IMR-90 (cell line): ENCODE measurements around the gene TNP1. TPM values are rescaled to one million over a fixed set of nuclear protein-coding genes. Genes with fewer than 3 reads are reported as not detected.

Experiments used
- ATAC-seq: fragments of 200-7000 bp; cut with Tn5 transposase; 2 replicates; pipeline ENCODE4 v1.9.1; 2020; ENCODE audit warnings: low read depth, mild to moderate bottlenecking, moderate library complexity
- BruUV-seq: library from RNA; stranded (reverse); fragments of 400-500 nt; replicated peaks from 2 replicates; lab custom pipeline; 2021; lab: Mats Ljungman, UMichigan
- CTCF ChIA-PET: fragments of 300-600 bp; formaldehyde crosslinking; extraction: SDS; loops from one replicate; lab custom pipeline; 2021; ENCODE audit warnings: antibody characterized with exemption; lab: Yijun Ruan, JAX
- POLR2A ChIA-PET: fragments of 300-600 bp; sonication (Branson Sonifier 250); formaldehyde crosslinking; loops from one replicate; lab custom pipeline; 2022; ENCODE audit warnings: antibody characterized with exemption; ENCODE audit not compliant: unreplicated experiment; lab: Charles Lee
- DNase-seq: peaks from one replicate; pipeline ENCODE4 v3.0.0; 2013
- H2AFZ ChIP-seq: replicated peaks from 2 replicates; pipeline ENCODE3; 2013; ENCODE audit warnings: low read length, mild to moderate bottlenecking; ENCODE audit not compliant: poor library complexity
- H2AK5ac ChIP-seq: 2 replicates; pipeline ENCODE4 v1.6.1; 2013; ENCODE audit warnings: low read depth, low read length, inconsistent platforms
- H2AK9ac ChIP-seq: replicated peaks from 2 replicates; pipeline ENCODE3; 2013; ENCODE audit warnings: mild to moderate bottlenecking, low read depth, low read length, moderate library complexity; ENCODE audit not compliant: poor library complexity
- H2BK120ac ChIP-seq: 2 replicates; pipeline ENCODE4 v1.6.1; 2013; ENCODE audit warnings: low read depth, low read length, inconsistent platforms
- H2BK15ac ChIP-seq: 3 replicates; pipeline ENCODE4 v1.6.1; 2013; ENCODE audit warnings: low read depth, low read length, inconsistent platforms
- H2BK20ac ChIP-seq: 2 replicates; pipeline ENCODE4 v1.6.1; 2013; ENCODE audit warnings: low read depth, mild to moderate bottlenecking, inconsistent platforms, low read length, moderate library complexity
- H2BK5ac ChIP-seq: 2 replicates; pipeline ENCODE4 v1.6.1; 2013; ENCODE audit warnings: mild to moderate bottlenecking, low read depth, low read length, inconsistent platforms; ENCODE audit not compliant: poor library complexity, severe bottlenecking
- H3K14ac ChIP-seq: replicated peaks from 2 replicates; pipeline ENCODE4 v1.6.1; 2013; ENCODE audit warnings: low read depth, low read length, inconsistent platforms
- H3K18ac ChIP-seq: 2 replicates; pipeline ENCODE4 v1.6.1; 2013; ENCODE audit warnings: low read depth, low read length, control low read depth
- H3K23ac ChIP-seq: 2 replicates; pipeline ENCODE4 v1.6.1; 2013; ENCODE audit warnings: low read depth, low read length, inconsistent platforms
- H3K27ac ChIP-seq: 2 replicates; pipeline ENCODE4 v1.5.1; 2013; ENCODE audit warnings: mild to moderate bottlenecking, control low read depth, low read length; ENCODE audit not compliant: insufficient read depth
- H3K27me3 ChIP-seq: 2 replicates; pipeline ENCODE4 v1.6.1; 2013; ENCODE audit warnings: low read length; ENCODE audit not compliant: control insufficient read depth, insufficient read depth
- H3K36me3 ChIP-seq: 2 replicates; pipeline ENCODE4 v1.6.1; 2013; ENCODE audit warnings: low read length, mixed read lengths; ENCODE audit not compliant: control insufficient read depth, insufficient read depth
- H3K4ac ChIP-seq: 2 replicates; pipeline ENCODE4 v1.6.1; 2013; ENCODE audit warnings: low read depth, low read length, inconsistent platforms
- H3K4me1 ChIP-seq: 2 replicates; pipeline ENCODE4 v1.6.1; 2013; ENCODE audit warnings: low read length, mixed read lengths; ENCODE audit not compliant: control insufficient read depth, insufficient read depth
- H3K4me2 ChIP-seq: 2 replicates; pipeline ENCODE4 v1.6.1; 2013; ENCODE audit warnings: low read depth, mild to moderate bottlenecking, control low read depth, low read length, moderate library complexity
- H3K4me3 ChIP-seq: 2 replicates; pipeline ENCODE4 v1.5.1; 2013; ENCODE audit warnings: low read depth, mild to moderate bottlenecking, control low read depth, low read length, moderate library complexity; ENCODE audit not compliant: insufficient read depth
- H3K56ac ChIP-seq: 2 replicates; pipeline ENCODE4 v1.6.1; 2013; ENCODE audit warnings: low read length, inconsistent platforms; ENCODE audit not compliant: insufficient read depth; ENCODE audit errors: extremely low read depth
- H3K79me1 ChIP-seq, 2 experiments: 2 replicates each; pipeline ENCODE4 v1.6.1; 2013; ENCODE audit warnings: low read length in 2 of 2, inconsistent platforms in 1 of 2, low read depth in 1 of 2
- H3K9ac ChIP-seq: 2 replicates; pipeline ENCODE4 v1.6.1; 2013; ENCODE audit warnings: low read depth, low read length, control low read depth
- H3K9me1 ChIP-seq: 2 replicates; pipeline ENCODE4 v1.6.1; 2013; ENCODE audit warnings: low read length, inconsistent platforms; ENCODE audit not compliant: insufficient read depth
- H3K9me3 ChIP-seq: 2 replicates; pipeline ENCODE4 v1.6.1; 2013; ENCODE audit warnings: low read length; ENCODE audit not compliant: control insufficient read depth, insufficient read depth
- H4K20me1 ChIP-seq: 2 replicates; pipeline ENCODE4 v1.6.1; 2013; ENCODE audit warnings: low read length, inconsistent platforms; ENCODE audit not compliant: insufficient read depth
- H4K5ac ChIP-seq: 2 replicates; pipeline ENCODE4 v1.6.1; 2013; ENCODE audit warnings: mild to moderate bottlenecking, low read depth, low read length, control low read depth
- H4K8ac ChIP-seq, 2 experiments: 2 replicates each; pipeline ENCODE4 v1.6.1; 2013; ENCODE audit warnings: low read depth in 2 of 2, low read length in 2 of 2, control low read depth in 1 of 2, inconsistent platforms in 1 of 2
- H4K91ac ChIP-seq: 2 replicates; pipeline ENCODE4 v1.6.1; 2013; ENCODE audit warnings: low read depth, low read length, inconsistent platforms; ENCODE audit not compliant: insufficient read depth
- CEBPB ChIP-seq: IDR thresholded peaks from 2 replicates; pipeline ENCODE4 v1.6.1; 2012; ENCODE audit warnings: low read depth, low read length, improper control_type of control experiment
- POLR2A ChIP-seq: IDR thresholded peaks from 2 replicates; pipeline ENCODE4 v1.6.1; 2012; ENCODE audit warnings: mild to moderate bottlenecking, low read depth, low read length
- WGBS, 2 experiments: methylation state at CpG; one replicate each; pipeline versions ENCODE4 v1.1.5 to v1.1.7; 2013; ENCODE audit warnings: missing lambda C conversion rate in 2 of 2; ENCODE audit not compliant: insufficient read length in 1 of 2; ENCODE audit errors: extremely low coverage in 2 of 2; 5-methylcytosine and 5-hydroxymethylcytosine counted together
- dilution Hi-C: fragments of 300-500 bp; cut with HindIII; formaldehyde crosslinking; loops from one replicate; pipeline ENCODE4 v1.14.3; 2018; ENCODE audit warnings: low sequenced_read_pairs; ENCODE audit not compliant: unreplicated experiment
- in situ Hi-C: fragments of 300-500 bp; cut with MboI; formaldehyde crosslinking; loops from 3 replicates; pipeline ENCODE4 v1.14.3; 2019; ENCODE audit warnings: low sequenced_read_pairs, inconsistent platforms, mixed read lengths
- intact Hi-C: fragments of 100-400 bp; cut with micrococcal nuclease; formaldehyde crosslinking; loops from 2 replicates; pipeline ENCODE4 v1.10.0; 2022
- polyA plus RNA-seq, 3 experiments: library from polyadenylated mRNA; depleted of rRNA; stranded (reverse); fragments of >200 nt; gene quantifications; 2 replicates each; pipeline ENCODE4 v1.2.3, GENCODE V29; 2012; ENCODE audit warnings: low replicate concordance in 1 of 3
- total RNA-seq: library from RNA; depleted of rRNA; stranded (reverse); fragments of >200 nt; gene quantifications from 2 replicates; pipeline ENCODE4 v1.2.3, GENCODE V29; 2012

TNP1 gene
- total and polyA plus RNA-seq, 2 of the 4 experiments (the other 2 are of a cell fraction): not detected

DNA sequence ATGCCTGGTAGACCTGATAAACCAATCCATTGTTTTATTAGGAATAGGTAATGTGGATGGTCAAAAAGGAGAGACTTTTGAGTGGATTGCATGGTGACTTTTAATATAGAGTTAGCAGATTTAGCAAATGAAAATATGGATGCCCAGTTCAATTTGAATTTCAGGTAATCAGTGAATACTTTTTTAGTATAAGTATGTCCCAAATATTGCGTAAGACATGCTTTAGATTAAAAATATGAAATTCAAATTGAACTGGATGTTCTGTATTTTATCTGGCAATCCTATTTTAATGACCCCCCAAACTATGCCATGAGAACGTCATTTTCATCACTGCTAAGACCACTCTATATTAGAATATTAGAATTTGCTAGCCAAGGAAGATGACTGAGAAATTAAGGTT, 30.3 kb upstream of the TNP1 start:
- no peak overlapping the region for H4K91ac ChIP-seq
- H3K18ac ChIP-seq: no peak overlapping the region
- in situ Hi-C loops (no loop called here), dilution Hi-C loops (no loop called here), intact Hi-C loops (no loop called here)
- ATAC-seq (no peak), DNase-seq (no peak)
- H3K9ac ChIP-seq: no peak overlapping the region
- no peaks in the 10 kb centered on the region for H3K36me3 ChIP-seq
- no peak overlapping the region for H4K8ac ChIP-seq
- no peaks in the 10 kb centered on the region for H3K4me1 ChIP-seq
- H4K5ac ChIP-seq: no peak overlapping the region
- POLR2A ChIA-PET: no interaction called here
- H3K4me2 ChIP-seq: no peak overlapping the region
- no peak overlapping the region for H3K27ac ChIP-seq
- H4K20me1 ChIP-seq: no peaks in the 10 kb centered on the region
- no peaks in the 10 kb centered on the region for H3K9me1 ChIP-seq
- WGBS, 2 experiments: no CpG with 5 or more reads among the region's 2 CpGs
- no peaks in the 10 kb centered on the region for H3K79me1 ChIP-seq
- TF ChIP-seq CEBPB (peak; percentile 78), POLR2A (no peak)
- no peak overlapping the region for H2AK9ac ChIP-seq
- H3K56ac ChIP-seq: no peak overlapping the region
- H3K4ac ChIP-seq: no peak overlapping the region; the same call in 1 of the 2 replicates
- no peak overlapping the region for H2AK5ac ChIP-seq
- peaks cover 2% of the 10 kb centered on the region for H3K27me3 ChIP-seq
- H2BK20ac ChIP-seq: no peak overlapping the region
- no TSS peak for BruUV-seq
- H3K23ac ChIP-seq: no peak overlapping the region
- CTCF ChIA-PET: no interaction called here
- no peak overlapping the region for H2BK120ac ChIP-seq
- no peak overlapping the region for H2BK5ac ChIP-seq
- H2BK15ac ChIP-seq: no peak overlapping the region
- H3K9me3 ChIP-seq: no peaks in the 10 kb centered on the region
- H3K14ac ChIP-seq: no peak overlapping the region
- H2AFZ ChIP-seq: no peak overlapping the region
- no peak overlapping the region for H3K4me3 ChIP-seq
